ENCODE data around the gene ST7. TPM values are rescaled to one million over a fixed set of nuclear protein-coding genes. Genes with fewer than 3 reads are reported as not detected.

Gene ST7
- total RNA-seq, 1 donor from 2014 or later: 39.3 TPM

GRCh38 chr7:117113871-117114270 is 160.6 kb downstream of the ST7 start:
- Mint-ChIP-seq H3K4me1 (ENCODE audit: low read depth, unreplicated experiment) (peaks cover 6% of the 10 kb centered on the region), H3K4me3 (ENCODE audit: unreplicated experiment) (no peak overlapping the region), H3K9me3 (ENCODE audit: unreplicated experiment) (no peaks in the 10 kb centered on the region), H3K27me3 (ENCODE audit: low read depth, unreplicated experiment) (no peaks in the 10 kb centered on the region), H3K27ac (ENCODE audit: unreplicated experiment) (no peak overlapping the region), H3K36me3 (ENCODE audit: low read depth, unreplicated experiment) (peaks cover 8% of the 10 kb centered on the region)
- no peak overlapping the region for H3K27ac ChIP-seq (ENCODE audit: low read depth, low read length)
- H3K4me1 ChIP-seq (ENCODE audit: insufficient read depth, low read length): peaks cover 4% of the 10 kb centered on the region
- no peak for FAIRE-seq
- H3K4me3 ChIP-seq (ENCODE audit: insufficient read depth, low read depth, low read length): no peak overlapping the region
- peaks cover 21% of the 10 kb centered on the region for H4K20me1 ChIP-seq (ENCODE audit: insufficient read depth, low read length)
- H3K9ac ChIP-seq (ENCODE audit: low read length): no peak overlapping the region
- H3K9me3 ChIP-seq (ENCODE audit: insufficient read depth, low read depth, low read length): no peaks in the 10 kb centered on the region
- H3K4me2 ChIP-seq (ENCODE audit: low read length): no peak overlapping the region
- H3K27me3 ChIP-seq (ENCODE audit: insufficient read depth, low read length): no peaks in the 10 kb centered on the region
- peaks cover 14% of the 10 kb centered on the region for H3K79me2 ChIP-seq (ENCODE audit: insufficient read depth, low read length)
- DNase-seq (ENCODE audit: low read depth): no peak
- H3K36me3 ChIP-seq (ENCODE audit: insufficient read depth, low read length): no peaks in the 10 kb centered on the region
- no peak for TF ChIP-seq CTCF (IDR thresholded peaks at IDR 0.05; ENCODE audit: insufficient read depth, low read depth, low read length)
- TF ChIP-seq EZH2 (IDR thresholded peaks at IDR 0.05; ENCODE audit: insufficient read depth, low read length): no peak
- no peak overlapping the region for H2AFZ ChIP-seq (ENCODE audit: low read depth, low read length)

GRCh38 chr7:117114272-117114671 is 161.0 kb downstream of the ST7 start:
- Histone ChIP-seq H2AFZ (ENCODE audit: low read depth, low read length) (no peak overlapping the region), H3K27me3 (ENCODE audit: insufficient read depth, low read length) (no peaks in the 10 kb centered on the region), H4K20me1 (ENCODE audit: insufficient read depth, low read length) (peaks cover 21% of the 10 kb centered on the region), H3K36me3 (ENCODE audit: insufficient read depth, low read length) (no peaks in the 10 kb centered on the region), H3K9ac (ENCODE audit: low read length) (no peak overlapping the region), H3K4me2 (ENCODE audit: low read length) (no peak overlapping the region), H3K9me3 (ENCODE audit: insufficient read depth, low read depth, low read length) (no peaks in the 10 kb centered on the region), H3K4me1 (ENCODE audit: insufficient read depth, low read length) (peaks cover 6% of the 10 kb centered on the region), H3K4me3 (ENCODE audit: insufficient read depth, low read depth, low read length) (no peak overlapping the region), H3K79me2 (ENCODE audit: insufficient read depth, low read length) (peaks cover 14% of the 10 kb centered on the region), H3K27ac (ENCODE audit: low read depth, low read length) (no peak overlapping the region)
- H3K27ac Mint-ChIP-seq (ENCODE audit: unreplicated experiment): no peak overlapping the region
- peaks cover 5% of the 10 kb centered on the region for H3K36me3 Mint-ChIP-seq (ENCODE audit: low read depth, unreplicated experiment)
- TF ChIP-seq CTCF (IDR thresholded peaks at IDR 0.05; ENCODE audit: insufficient read depth, low read depth, low read length) (no peak), EZH2 (IDR thresholded peaks at IDR 0.05; ENCODE audit: insufficient read depth, low read length) (no peak)
- H3K4me1 Mint-ChIP-seq (ENCODE audit: low read depth, unreplicated experiment): peaks cover 7% of the 10 kb centered on the region
- no peaks in the 10 kb centered on the region for H3K9me3 Mint-ChIP-seq (ENCODE audit: unreplicated experiment)
- FAIRE-seq: no peak
- no peak for DNase-seq (ENCODE audit: low read depth)
- H3K27me3 Mint-ChIP-seq (ENCODE audit: low read depth, unreplicated experiment): no peaks in the 10 kb centered on the region
- H3K4me3 Mint-ChIP-seq (ENCODE audit: unreplicated experiment): no peak overlapping the region

- no peaks in the 10 kb centered on the region for H3K9me3 Mint-ChIP-seq (ENCODE audit: unreplicated experiment)
- peaks cover 7% of the 10 kb centered on the region for H3K4me1 Mint-ChIP-seq (ENCODE audit: low read depth, unreplicated experiment)
- H3K27ac Mint-ChIP-seq (ENCODE audit: unreplicated experiment): no peak overlapping the region
- peaks cover 3% of the 10 kb centered on the region for H3K36me3 Mint-ChIP-seq (ENCODE audit: low read depth, unreplicated experiment)
- Histone ChIP-seq H3K4me1 (ENCODE audit: insufficient read depth, low read length) (peaks cover 6% of the 10 kb centered on the region), H4K20me1 (ENCODE audit: insufficient read depth, low read length) (peaks cover 10% of the 10 kb centered on the region), H3K4me2 (ENCODE audit: low read length) (no peak overlapping the region), H2AFZ (ENCODE audit: low read depth, low read length) (no peak overlapping the region), H3K9ac (ENCODE audit: low read length) (no peak overlapping the region), H3K27me3 (ENCODE audit: insufficient read depth, low read length) (no peaks in the 10 kb centered on the region), H3K9me3 (ENCODE audit: insufficient read depth, low read depth, low read length) (no peaks in the 10 kb centered on the region), H3K79me2 (ENCODE audit: insufficient read depth, low read length) (peaks cover 14% of the 10 kb centered on the region), H3K4me3 (ENCODE audit: insufficient read depth, low read depth, low read length) (no peak overlapping the region), H3K27ac (ENCODE audit: low read depth, low read length) (no peak overlapping the region), H3K36me3 (ENCODE audit: insufficient read depth, low read length) (no peaks in the 10 kb centered on the region)
- no peak overlapping the region for H3K4me3 Mint-ChIP-seq (ENCODE audit: unreplicated experiment)
- H3K27me3 Mint-ChIP-seq (ENCODE audit: low read depth, unreplicated experiment): no peaks in the 10 kb centered on the region
- TF ChIP-seq CTCF (IDR thresholded peaks at IDR 0.05; ENCODE audit: insufficient read depth, low read depth, low read length) (no peak), EZH2 (IDR thresholded peaks at IDR 0.05; ENCODE audit: insufficient read depth, low read length) (no peak)
- FAIRE-seq (no peak), DNase-seq (ENCODE audit: low read depth) (no peak)
Observed at GRCh38 chr7:117116211-117116610, 162.9 kb downstream of the ST7 start.
